ENCODE results near the gene SLC35F6. TPM values are rescaled to one million over a fixed set of nuclear protein-coding genes. Genes with fewer than 3 reads are reported as not detected.
"Not testable (repeated sequence)": the region's sequence is repeated elsewhere in the genome, so short reads cannot be mapped to it uniquely, and the experiment has no call there.

Gene SLC35F6
- total RNA-seq, 2 experiments from 2014 or later = 8.3 to 10.3 TPM

DNA sequence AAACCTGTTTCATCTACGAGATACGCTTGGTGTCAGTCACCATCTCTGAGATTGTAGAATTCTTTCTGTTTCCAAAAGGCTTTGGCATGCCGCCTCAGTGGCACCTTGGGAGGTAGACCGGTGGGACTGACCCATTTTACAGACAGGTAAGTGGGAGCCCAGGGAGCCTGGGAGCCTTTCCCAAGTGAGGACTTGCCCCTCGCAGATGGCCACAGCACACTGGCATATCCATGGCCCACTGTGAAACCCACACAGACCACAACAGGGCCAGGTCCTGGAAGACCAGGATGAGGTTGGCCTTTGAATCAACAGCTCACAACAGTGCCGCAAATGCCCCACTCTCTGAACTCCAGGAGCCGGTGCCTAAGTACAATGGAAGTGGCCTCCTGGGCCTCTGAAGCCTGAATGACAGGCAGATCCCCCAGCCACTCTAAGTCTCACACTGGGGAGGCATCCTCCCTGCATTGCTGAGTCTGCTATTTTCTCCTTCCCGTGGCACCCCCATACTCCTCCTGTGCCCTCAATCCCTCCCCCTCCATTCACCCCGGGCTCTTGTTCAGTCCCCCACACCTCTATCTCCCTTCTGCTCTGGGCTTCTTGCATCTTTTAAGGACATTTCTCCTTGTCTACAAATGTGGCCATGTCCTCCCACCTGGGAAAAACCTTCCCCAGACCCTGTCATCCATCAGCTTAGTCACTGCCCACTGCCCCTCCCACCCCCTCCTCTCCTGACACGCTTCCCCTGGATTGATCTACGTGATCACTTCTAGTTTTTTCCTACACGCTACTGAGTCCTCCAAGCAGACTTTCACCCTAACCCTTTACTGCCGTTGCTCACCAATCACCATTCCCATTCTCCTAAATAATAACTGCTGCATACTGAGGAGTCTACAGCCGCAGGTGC lies 48.0 kb downstream of the SLC35F6 start:
- POLR2A ChIA-PET = no interaction called here

DNA sequence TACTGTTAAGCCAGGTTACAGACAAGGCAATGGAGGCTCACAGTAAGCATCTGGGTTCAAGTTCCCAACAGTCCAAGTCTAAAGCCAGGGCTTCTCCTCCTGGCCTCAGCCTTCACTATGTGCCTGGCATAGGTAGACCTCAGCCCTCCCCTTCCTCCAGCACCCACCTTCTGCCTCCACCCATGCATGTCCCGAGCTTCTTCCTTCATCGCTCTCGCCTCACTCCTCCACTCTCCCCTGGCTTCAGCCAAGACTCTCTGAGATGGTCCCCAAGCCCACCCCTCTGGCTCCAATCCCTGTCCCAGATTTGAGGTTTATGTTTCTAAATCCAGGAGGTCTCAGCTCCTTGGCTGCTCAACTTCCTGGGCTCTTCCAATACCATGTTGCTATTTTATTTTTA lies 48.6 kb downstream of the SLC35F6 start:
- CTCF ChIA-PET = no interaction called here
- POLR2A ChIA-PET = no interaction called here

More for the DNA sequence above, 48.0 kb downstream of the SLC35F6 start:
- CTCF ChIA-PET = no interaction called here

DNA sequence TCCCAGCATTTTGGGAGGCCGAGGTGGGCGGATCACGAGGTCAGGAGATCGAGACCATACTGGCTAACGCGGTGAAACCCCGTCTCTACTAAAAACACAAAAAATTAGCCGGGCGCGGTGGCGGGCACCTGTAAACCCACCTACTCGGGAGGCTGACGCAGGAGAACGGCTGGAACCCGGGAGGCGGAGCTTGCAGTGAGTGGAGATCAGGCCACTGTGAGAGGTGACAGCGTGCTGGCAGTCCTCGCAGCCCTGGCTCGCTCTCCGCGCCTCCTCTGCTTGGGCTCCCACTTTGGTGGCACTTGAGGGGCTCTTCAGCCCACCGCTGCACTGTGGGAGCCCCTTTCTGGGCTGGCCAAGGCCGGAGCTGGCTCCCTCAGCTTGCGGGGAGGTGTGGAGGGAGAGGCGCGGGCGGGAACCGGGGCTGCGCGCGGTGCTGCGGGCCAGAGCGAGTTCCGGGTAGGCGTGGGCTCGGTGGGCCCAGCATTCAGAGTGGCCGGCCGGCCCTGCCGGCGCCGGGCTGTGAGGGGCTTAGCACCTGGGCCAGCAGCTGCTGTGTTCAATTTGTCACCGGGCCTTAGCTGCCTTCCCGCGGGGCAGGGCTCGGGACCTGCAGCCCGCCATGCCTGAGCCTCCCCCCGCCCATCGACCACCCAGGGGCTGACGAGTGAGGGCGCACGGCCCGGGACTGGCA lies 50.1 kb downstream of the SLC35F6 start:
- CTCF ChIA-PET, POLR2A ChIA-PET: not testable (repeated sequence)

DNA sequence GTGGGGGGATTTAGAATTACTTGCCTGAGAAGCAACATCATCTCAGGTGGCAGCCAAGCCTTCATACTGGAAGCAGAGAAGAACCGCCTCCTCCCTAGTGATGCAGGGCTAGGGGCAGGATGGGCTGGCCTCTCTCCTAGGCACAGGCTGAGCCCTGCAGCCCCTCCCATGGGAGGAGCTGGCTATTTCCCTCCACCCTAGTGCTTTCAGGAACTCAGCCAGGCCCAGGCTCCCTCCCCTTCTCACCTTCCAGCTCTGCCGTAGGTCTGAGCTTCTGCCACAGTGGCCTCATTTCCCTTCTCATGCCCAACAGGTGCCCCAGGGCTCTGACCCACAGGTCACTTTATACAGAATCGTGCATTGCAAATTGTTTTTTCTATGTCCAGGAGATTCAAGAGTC lies 52.8 kb downstream of the SLC35F6 start:
- POLR2A ChIA-PET = interaction anchor here (0.5 kb wide), 1 partner anchor 375 kb away, joined by 3 read pairs; no protein-coding TSS in a partner anchor
- CTCF ChIA-PET = interaction anchor here (0.8 kb wide), 1 partner anchor 243 kb away, joined by 4 read pairs; no protein-coding TSS in a partner anchor

- ChIA-PET CTCF (no interaction called here), POLR2A (no interaction called here)
Observed at GRCh38 chr2:26818255-26818654, 54.2 kb downstream of the SLC35F6 start.

- CTCF ChIA-PET = no interaction called here
- POLR2A ChIA-PET = no interaction called here
Observed at GRCh38 chr2:26818972-26819371, 54.9 kb downstream of the SLC35F6 start.

DNA sequence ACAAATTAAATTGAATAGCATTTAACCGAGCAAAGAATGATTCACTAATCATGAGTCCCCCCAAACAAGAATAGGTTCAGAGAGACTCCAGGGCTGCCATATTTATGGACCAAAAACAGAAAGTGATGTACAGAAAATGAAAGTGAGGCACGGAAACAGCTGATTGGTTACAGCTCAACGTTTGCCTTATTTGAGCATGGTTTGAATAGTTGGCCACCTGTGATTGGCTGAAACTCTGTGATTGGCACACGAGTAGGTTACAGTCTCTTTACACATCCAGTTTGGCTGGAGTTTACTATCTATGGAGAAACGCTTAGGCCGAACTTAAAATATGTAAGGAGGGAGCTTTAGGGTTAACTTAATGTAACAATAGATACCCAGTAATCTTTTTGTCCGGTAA lies 56.8 kb downstream of the SLC35F6 start:
- ChIA-PET CTCF (interaction anchor here (0.7 kb wide), 1 partner anchor 303 kb away, joined by 3 read pairs; no protein-coding TSS in a partner anchor), POLR2A (interaction anchor here (0.6 kb wide), 1 partner anchor 43 kb away, joined by 5 read pairs; no protein-coding TSS in a partner anchor)

DNA sequence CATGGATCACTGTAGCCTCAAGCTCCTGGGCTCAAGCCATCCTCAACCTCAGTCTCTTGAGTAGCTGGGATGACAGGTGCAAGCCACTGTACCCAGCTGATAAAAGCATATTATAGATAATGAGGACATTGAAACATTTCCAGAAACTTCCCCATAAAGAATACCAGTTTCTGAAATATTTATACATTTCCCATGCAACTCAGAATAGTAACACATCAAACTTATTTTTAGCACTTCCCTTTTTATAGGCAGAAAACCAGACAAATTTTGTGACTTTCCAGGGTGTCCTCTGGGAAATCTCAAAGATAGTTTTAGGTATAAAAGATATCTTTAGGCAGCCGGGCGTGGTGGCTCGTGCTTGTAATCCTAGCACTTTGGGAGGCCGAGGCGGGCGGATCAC lies 58.8 kb downstream of the SLC35F6 start:
- ChIA-PET POLR2A (no interaction called here), CTCF (interaction anchor here (0.7 kb wide), 1 partner anchor 27 kb away, joined by 3 read pairs; no protein-coding TSS in a partner anchor)

Other genes with a start within 250 kb of the SLC35F6 start
- not detected for gene CIB4, start 122.9 kb upstream of the SLC35F6 start, total RNA-seq
- not detected for gene KCNK3, start 71.6 kb upstream of the SLC35F6 start, total RNA-seq
- gene CENPA, start 21.8 kb downstream of the SLC35F6 start, total RNA-seq = 10 to 100 TPM; 27.2 to 27.8 TPM
- gene DPYSL5, start 83.8 kb downstream of the SLC35F6 start, total RNA-seq = not detected
- 1 to 10 TPM; 2.4 to 3.8 TPM for gene MAPRE3, start 206.4 kb downstream of the SLC35F6 start, total RNA-seq